Subcutaneous adipose tissue (tissue), 4 donors: ENCODE data around the gene TAGLN. TPM values are rescaled to one million over a fixed set of nuclear protein-coding genes. Genes with fewer than 3 reads are reported as not detected.

Experiments used
- CTCF ChIP-seq: fragments of 450-650 bp; IDR thresholded peaks from one replicate; pipeline ENCODE4 v1.5.1; 2016; ENCODE audit warnings: low read depth, mild to moderate bottlenecking, control low read depth, antibody characterized with exemption, moderate library complexity
- total RNA-seq, 4 donors: library from RNA; depleted of rRNA; stranded (reverse); fragments of >200 nt; gene quantifications; one replicate each; pipeline ENCODE4 v1.1.0, GENCODE V29; 2016

TAGLN gene
- total RNA-seq, 4 donors from 2014 or later = 240 to 872 (median 614) TPM

GRCh38 chr11:117223741-117224689 lies 24.8 kb downstream of the TAGLN start:
- TF ChIP-seq CTCF = no peak

DNA sequence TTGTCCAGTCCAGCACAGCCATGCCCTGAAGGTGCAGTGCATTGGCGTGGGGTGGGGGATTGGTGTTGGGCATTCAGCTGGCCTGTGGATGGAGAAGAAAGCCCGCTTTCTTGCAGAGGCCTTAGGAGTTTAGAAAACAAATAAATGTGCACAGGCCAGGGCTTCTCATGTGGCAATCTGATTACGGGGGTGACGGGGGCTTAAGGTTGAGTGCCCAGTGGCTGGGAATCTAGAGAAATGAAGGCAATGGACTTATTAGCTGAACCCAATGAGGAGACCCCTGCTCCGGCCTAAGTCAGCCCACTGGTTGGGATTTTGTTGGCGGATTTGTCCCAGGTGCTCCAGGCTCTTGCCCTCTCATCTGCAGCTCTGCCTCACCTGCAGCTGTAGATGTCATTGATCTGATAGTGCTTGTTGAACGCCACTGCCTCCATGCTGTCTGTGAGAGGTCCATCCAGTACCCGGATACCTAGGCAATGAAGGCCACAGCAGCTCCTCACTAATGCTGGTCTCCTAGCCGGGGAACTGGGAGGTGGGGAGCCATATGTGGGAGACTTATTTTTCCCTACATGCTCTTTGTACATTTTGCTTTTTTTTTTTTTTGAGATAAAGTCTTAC lies 26.5 kb downstream of the TAGLN start:
- TF ChIP-seq CTCF = no peak

- no peak for TF ChIP-seq CTCF
Observed at GRCh38 chr11:117226388-117227385, 27.5 kb downstream of the TAGLN start.

DNA sequence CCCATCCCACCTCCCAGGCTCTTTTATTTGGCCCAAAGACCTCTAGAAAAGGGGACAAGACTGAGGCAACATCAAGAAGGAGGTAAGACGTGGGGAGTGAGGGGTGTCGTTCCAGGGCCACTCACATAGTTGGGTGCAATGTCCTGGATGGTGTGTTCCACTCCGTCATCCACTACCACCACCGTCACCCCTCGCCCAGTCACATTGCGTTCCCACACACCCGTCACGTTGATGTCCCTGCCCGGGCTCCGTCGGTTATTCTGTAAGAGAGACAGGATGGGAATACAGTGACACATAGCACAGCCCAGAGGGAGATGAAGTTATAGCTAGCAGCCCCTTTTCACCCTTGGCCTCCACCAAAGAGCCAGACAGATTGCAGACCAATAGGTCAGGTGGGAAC lies 28.9 kb downstream of the TAGLN start:
- TF ChIP-seq CTCF = no peak

DNA sequence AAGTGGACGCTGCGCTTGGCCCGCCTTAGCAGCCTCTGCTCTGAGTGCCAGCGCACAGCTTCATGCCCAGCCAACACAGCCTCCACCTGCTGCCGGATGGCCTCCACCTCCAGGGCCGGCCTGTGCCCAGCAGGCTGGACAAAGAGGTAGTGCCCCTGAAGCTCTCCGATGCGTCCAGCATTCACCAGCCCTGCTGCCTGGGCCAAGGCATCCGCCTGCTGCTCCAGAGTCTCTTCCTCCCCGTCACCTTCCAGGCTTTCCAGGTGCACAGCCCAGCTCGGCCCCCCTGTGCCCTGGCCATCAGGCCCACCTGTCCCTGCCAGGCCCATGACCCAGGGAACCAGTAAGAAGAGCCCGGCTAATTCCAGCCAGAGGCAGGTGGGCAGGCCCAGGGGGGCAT lies 30.2 kb downstream of the TAGLN start:
- TF ChIP-seq CTCF = no peak

- TF ChIP-seq CTCF = no peak
Observed at GRCh38 chr11:117229931-117230285, 30.7 kb downstream of the TAGLN start.
